LoVo (cell line): Measurements from ENCODE around the gene ZCCHC14.
"Not testable (repeated sequence)": the region's sequence is repeated elsewhere in the genome, so short reads cannot be mapped to it uniquely, and the experiment has no call there.

ENCODE experiments used
- DNase-seq: peaks from one replicate; pipeline ENCODE4 v3.0.0-alpha.2; 2016; ENCODE audit warnings: low spot score

ZCCHC14 gene

DNA sequence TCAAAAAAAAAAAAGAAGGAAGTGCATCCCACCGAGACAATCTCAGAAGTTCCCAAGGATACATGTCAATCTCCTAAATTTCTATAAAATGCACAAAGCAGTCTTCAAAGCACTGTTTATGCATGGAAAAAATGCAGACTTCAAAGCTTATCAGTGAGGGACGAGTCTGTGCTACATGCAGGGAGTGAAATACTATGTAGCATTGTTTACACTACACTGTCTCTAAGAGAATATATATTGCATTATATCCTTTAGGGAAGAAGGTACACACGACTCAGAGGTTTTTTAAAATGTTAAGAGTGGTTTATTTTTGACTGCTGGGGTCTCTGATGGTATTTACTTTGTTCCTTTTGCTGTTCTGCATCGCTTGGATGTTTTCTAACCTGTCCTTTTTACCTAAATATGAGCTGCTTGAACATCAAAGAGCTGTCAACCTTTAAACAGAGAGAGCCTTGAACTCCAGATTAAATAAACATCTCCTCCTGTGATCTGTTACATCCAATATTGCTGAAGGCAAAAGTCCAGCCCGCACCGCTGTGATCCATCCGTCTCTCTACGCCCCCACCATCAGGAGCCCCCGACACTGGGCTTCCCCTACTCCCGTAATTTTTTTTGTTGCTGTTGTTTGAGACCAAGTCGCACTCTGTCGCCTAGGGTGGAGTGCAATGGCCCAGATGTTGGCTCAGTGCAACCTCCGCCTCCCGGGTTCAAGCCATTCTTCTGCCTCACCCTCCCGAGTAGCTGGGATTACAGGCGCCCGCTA is 110.6 kb downstream of the ZCCHC14 start:
- no peak for DNase-seq

DNA sequence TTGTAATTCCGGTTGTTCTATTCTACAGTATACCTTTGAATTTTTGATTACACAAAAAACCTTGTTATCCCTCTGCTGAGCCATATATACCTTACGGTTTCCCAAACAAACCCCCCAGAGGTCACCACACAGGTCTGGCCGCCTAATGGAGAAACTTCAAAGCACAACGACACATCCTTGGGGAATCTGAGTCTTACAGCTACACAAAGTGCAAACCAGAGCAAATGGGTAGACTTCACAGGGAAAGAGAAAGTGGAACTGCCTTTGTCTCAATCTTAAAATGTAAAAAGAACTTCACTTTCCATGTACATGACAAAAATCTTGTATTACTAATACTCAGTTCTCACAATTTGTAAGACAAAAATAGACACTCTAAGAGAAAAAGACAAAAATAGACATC is 111.9 kb downstream of the ZCCHC14 start:
- DNase-seq: no peak

GRCh38 chr16:87380403-87380802 is 112.4 kb downstream of the ZCCHC14 start:
- no peak for DNase-seq

- peak; percentile 68 for DNase-seq
These were observed 113.5 kb downstream of the ZCCHC14 start for GRCh38 chr16:87379312-87379752.

DNA sequence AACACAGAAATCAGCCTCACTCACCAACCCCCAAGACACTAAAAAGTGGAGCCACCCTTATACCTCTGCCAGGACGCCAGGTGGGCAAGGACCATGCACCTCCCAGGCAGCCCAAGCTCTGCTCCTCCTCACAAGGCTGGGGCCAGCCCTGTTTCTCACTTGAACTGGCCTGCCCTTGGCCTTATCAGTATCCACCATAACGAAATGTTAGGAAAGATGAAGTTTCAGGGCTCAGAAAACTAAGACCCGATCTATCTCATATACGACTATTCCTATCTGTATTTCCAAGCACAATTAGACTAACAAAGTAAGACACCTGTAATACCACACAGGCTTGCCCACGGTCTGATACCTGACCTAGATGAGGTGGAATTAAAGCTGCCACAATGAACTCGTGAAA is 116.2 kb downstream of the ZCCHC14 start:
- no peak for DNase-seq

- no peak for DNase-seq
These were observed 117.2 kb downstream of the ZCCHC14 start for GRCh38 chr16:87375426-87376135.

DNA sequence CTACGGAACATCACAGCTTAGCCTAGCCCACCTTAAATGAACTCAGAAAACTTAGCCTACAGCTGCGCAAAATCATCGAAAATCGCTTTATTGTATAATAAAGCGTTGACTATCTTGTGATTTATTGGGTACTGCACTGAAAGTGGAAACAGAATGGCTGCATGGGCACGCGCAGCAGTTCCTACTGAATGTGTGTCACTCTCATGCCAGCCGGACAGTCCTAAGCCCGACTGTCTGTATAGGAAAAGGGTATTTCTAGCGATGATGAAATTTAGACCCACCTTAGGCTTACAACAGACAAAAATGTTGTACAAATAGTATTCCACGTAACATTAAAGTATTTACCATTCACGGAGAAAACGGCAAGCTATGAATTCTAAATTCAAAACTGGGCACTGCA is 118.5 kb downstream of the ZCCHC14 start:
- no peak for DNase-seq

- DNase-seq: no peak
These were observed 120.5 kb downstream of the ZCCHC14 start for GRCh38 chr16:87372305-87372704.

DNA sequence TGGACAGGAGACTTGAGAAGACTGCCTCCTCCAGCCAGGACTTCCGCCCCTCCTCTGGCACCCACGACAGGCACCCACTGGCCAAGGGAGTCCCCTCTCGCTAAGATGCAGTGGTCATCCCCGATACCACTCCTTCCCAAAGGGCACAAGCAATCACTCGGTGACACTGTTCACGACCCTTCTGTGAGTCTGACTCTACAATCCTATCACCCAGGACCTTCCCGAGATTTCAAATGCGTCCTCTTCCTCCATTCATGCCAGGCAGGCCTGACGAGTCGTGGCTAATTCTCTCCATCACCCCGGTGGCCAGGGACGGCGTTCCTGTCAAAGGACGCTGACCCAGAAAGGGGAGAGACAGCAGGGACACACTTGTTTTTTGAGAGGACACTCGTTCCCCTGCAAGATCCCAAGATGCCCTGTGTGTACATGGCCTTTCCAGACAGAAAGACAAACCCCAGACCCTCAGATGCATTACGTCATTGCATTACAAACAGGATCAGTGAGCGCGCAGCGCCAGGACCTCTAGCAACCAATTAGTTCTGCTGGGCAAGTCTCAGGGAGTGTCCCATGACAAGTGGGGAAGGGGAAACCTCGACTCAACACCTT is 121.5 kb downstream of the ZCCHC14 start:
- DNase-seq: no peak

DNA sequence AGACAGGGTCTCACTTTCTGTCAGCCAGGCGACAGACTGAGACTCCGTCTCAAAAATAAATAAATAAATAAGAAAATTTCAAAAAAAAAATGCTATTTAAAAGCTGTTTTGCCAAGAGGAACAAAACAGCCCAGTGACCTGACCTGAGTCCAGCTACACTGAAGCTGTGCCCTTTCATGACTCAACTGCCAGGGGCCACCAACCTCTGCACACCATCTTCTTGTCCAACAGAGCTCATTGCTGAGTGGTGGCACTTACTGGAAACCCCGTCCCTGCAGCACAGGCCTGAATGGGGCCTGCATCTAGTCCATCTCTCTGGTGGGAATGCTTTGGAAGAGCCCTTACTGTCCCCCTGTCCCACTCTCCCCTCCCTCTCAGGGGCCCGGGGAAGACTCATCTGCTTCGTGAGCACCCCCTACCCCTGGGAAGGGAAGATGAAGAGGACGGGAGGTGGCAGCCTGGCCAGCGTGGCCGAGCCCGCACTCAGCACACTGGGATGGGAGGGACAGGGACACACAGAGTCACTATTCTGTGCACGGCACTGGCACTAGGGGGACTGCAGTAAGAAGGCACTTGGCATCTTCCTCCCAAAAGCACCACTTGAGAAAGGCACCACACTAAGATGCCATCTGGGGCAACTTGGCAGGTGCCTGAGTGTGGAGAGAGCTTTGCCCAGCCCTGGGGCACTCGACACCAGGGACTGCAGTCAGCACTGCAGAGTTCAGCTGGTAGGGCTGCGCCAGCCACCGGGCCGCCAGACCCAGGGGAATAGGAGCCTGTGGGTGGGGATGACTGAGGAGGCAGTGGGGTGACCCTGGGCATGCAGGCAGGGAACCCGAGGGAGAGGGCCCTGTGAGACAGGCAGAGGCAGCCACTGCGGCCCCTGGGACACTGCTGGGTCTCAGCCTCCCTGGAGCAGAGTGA is 122.8 kb downstream of the ZCCHC14 start:
- DNase-seq: no peak

GRCh38 chr16:87369117-87369765 is 123.6 kb downstream of the ZCCHC14 start:
- no peak for DNase-seq

DNA sequence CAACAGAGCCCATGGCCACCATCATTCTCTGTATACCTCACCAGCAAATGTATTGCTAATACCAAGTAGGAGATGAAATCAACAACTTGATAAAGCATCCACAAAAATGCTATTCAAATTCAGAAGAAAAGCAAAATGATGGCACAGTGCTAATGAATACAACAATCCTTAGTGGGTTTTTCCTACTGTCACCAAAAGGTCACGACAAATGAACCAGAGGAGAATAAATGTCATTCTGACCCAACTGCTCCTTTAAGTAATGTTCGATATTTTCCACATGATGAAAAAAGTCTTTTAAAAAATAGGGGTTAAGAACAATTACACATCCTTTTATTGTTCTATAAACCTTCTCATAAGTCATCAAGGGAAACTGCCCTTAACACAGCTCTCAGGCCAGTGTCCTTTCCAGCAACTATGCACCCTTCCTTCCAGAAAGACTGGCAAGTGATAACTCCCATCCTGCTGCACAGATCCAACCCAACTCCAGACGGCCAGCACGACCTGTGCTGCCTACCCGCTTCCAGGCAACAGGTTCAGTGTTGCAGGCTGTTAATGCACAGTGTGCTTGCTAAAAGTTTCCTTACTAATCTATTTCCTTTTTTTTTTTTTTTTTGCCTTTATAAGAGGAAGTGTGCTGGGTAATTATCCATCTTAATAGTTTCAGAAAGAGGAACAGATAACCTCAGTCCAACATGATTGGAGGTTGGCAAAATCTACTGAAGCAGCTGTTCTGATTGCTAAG is 124.6 kb downstream of the ZCCHC14 start:
- no peak for DNase-seq

GRCh38 chr16:87367529-87367928 is 125.3 kb downstream of the ZCCHC14 start:
- DNase-seq: no peak

- DNase-seq: no peak
These were observed 125.9 kb downstream of the ZCCHC14 start for GRCh38 chr16:87366930-87367329.

DNA sequence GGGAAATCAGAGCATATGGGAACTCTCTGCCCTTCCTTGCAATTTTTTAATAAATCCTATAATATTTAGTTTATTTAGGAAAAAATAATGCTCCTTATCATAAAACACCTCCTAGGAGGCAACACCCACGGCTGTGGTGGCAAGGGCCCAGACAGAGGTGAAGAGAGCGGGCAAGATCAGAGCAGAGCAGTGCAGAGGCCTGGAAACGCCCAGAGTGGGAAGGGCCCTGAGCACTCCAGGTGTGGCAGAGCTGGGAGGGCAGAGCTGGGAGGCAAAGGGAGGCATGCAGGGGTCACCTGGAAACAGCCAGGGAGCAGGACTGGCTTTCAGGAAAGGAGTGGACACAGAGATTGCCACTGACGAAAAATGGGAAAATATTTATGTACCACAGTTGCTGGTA is 126.5 kb downstream of the ZCCHC14 start:
- DNase-seq: no peak

GRCh38 chr16:87365021-87365713 is 127.7 kb downstream of the ZCCHC14 start:
- DNase-seq: no peak

DNA sequence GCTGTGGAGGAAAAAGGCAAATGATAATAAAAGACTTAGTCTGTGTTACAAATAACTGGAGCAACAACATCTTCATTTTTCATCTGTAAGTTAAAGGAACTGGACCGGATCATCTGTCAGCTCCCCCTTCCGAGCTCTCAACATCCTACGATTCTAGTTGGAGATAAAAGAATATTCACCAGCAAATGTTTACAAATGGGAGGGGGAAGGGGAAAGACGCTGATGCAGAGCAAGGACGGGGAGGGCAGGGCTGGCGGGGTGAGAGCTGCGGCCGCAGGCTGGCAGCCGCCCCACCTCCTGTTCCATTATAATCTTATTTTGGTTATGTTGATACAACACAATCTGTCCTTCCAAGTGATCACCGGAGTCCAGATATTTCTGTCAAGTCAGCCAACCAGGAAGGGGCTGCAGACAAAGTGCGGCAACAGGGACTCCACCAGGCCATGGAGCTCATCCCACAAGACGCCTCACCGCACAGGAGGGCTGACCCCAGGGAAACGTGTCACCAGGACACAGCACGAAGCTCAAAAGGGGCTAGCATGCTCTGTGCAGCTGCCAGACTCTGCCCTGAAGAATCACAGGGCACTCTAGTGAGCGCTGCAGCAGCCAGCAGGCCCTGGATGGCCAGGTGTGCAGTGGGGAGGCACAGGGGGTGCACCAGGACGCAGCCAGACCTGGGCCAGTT is 128.9 kb downstream of the ZCCHC14 start:
- DNase-seq: no peak

DNA sequence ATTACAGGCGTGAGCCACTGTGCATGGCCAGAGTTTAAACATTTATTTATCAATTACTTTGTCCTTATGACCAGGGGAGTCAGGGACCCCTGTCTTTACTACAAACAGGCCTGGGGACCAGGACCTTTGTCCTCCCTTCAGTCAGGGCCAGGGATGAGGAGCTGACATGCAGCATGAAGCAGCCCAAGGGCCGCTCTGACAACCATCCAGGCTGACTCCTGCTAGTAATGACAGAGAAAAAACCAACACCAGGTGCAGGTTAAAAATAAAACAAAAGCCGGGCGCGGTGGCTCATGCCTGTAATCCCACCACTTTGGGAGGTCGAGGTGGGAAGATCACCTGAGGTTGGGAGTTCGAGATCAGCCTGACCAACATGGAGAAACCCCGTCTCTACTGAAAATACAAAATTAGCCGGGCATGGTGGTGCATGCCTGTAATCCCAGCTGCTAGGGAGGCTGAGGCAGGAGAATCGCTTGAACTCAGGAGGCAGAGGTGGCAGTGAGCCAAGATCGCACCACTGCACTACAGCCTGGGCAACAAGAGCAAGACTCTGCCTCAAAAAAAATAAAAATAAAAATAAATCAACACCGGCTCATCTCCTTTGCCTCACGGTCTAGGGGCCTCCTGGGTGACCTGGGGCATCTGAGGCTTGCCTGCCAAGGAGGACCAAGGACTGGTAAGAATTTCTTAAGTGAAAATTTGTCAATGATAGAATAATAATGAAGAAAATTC is 129.8 kb downstream of the ZCCHC14 start:
- DNase-seq: not testable (repeated sequence)
